WTC11 (cell line): ENCODE data around the gene ACO1. TPM values are rescaled to one million over a fixed set of nuclear protein-coding genes. Genes with fewer than 3 reads are reported as not detected.
A peak's percentile ranks its signal among the peaks of the same experiment; 100 is the strongest.

Experiments
- ATAC-seq: fragments of 200-7000 bp; cut with Tn5 transposase; 2 replicates; pipeline ENCODE4 v1.10.0; 2021; ENCODE audit warnings: mild to moderate bottlenecking, moderate library complexity
- CTCF ChIA-PET: fragments of 300-600 bp; sonication (Branson Sonifier 250); formaldehyde crosslinking; loops from one replicate; lab custom pipeline; 2021; ENCODE audit warnings: antibody characterized with exemption; lab: Charles Lee
- POLR2A ChIA-PET: fragments of 350-600 bp; sonication (Branson Sonifier 250); formaldehyde crosslinking; loops from one replicate; lab custom pipeline; 2021; ENCODE audit warnings: antibody characterized with exemption; lab: Charles Lee
- DNase-seq: peaks from one replicate; pipeline ENCODE4 v3.0.0; 2021; ENCODE audit warnings: low spot score
- H3K27ac Mint-ChIP-seq: 2 replicates; pipeline ENCODE4 v1.8.0; 2021; ENCODE audit warnings: mixed read lengths
- H3K27me3 Mint-ChIP-seq: 2 replicates; pipeline ENCODE4 v1.8.0; 2021; ENCODE audit warnings: low read depth, mild to moderate bottlenecking, moderate library complexity, mixed read lengths
- H3K36me3 Mint-ChIP-seq: 2 replicates; pipeline ENCODE4 v1.8.0; 2021; ENCODE audit warnings: mixed read lengths
- H3K4me1 Mint-ChIP-seq: 2 replicates; pipeline ENCODE4 v1.8.0; 2022; ENCODE audit warnings: mixed read lengths
- H3K4me3 Mint-ChIP-seq: 2 replicates; pipeline ENCODE4 v1.8.0; 2021; ENCODE audit warnings: mild to moderate bottlenecking, moderate library complexity, mixed read lengths
- H3K9me3 Mint-ChIP-seq: 2 replicates; pipeline ENCODE4 v1.8.0; 2021; ENCODE audit warnings: mixed read lengths
- ATF2 ChIP-seq: sonication (generic); formaldehyde crosslinking; IDR thresholded peaks from 2 replicates; pipeline ENCODE4 v1.8.1; 2022; ENCODE audit warnings: low read depth, missing genetic modification reagents, borderline replicate concordance
- CREB1 ChIP-seq: sonication (generic); formaldehyde crosslinking; IDR thresholded peaks from 2 replicates; pipeline ENCODE4 v1.8.0; 2023; ENCODE audit warnings: mild to moderate bottlenecking, missing genetic modification reagents
- ELF4 ChIP-seq: sonication (generic); formaldehyde crosslinking; IDR thresholded peaks from 2 replicates; pipeline ENCODE4 v1.8.1; 2022; ENCODE audit warnings: low read depth, mild to moderate bottlenecking, moderate library complexity, missing genetic modification reagents
- ETV6 ChIP-seq: sonication (generic); formaldehyde crosslinking; IDR thresholded peaks from 2 replicates; pipeline ENCODE4 v1.8.1; 2022; ENCODE audit warnings: mild to moderate bottlenecking, missing genetic modification reagents
- FOXK1 ChIP-seq: sonication (generic); formaldehyde crosslinking; IDR thresholded peaks from 2 replicates; pipeline ENCODE4 v1.8.0; 2022; ENCODE audit warnings: mild to moderate bottlenecking, moderate library complexity, missing genetic modification reagents
- JAZF1 ChIP-seq: fragments of 250-450 bp; sonication (Bioruptor Pico); IDR thresholded peaks from 2 replicates; pipeline ENCODE4 v1.9.0; 2021; ENCODE audit warnings: moderate library complexity, mild to moderate bottlenecking, inconsistent platforms
- MLX ChIP-seq: sonication (generic); formaldehyde crosslinking; IDR thresholded peaks from 2 replicates; pipeline ENCODE4 v1.8.1; 2023; ENCODE audit warnings: mild to moderate bottlenecking, missing genetic modification reagents, moderate library complexity
- NFE2L1 ChIP-seq: sonication (generic); formaldehyde crosslinking; IDR thresholded peaks from 2 replicates; pipeline ENCODE4 v1.8.1; 2023; ENCODE audit warnings: missing genetic modification reagents
- NFYB ChIP-seq: sonication (generic); formaldehyde crosslinking; conservative IDR thresholded peaks from 2 replicates; pipeline ENCODE4 v1.8.0; 2022; ENCODE audit warnings: low read depth, missing genetic modification reagents
- NR2C2 ChIP-seq: sonication (generic); formaldehyde crosslinking; IDR thresholded peaks from 2 replicates; pipeline ENCODE4 v1.8.0; 2022; ENCODE audit warnings: mild to moderate bottlenecking, missing genetic modification reagents
- RORB ChIP-seq: fragments of 250-450 bp; sonication (Bioruptor Pico); IDR thresholded peaks from 2 replicates; pipeline ENCODE4 v1.9.0; 2021; ENCODE audit warnings: mild to moderate bottlenecking
- SMAD3 ChIP-seq: sonication (generic); formaldehyde crosslinking; IDR thresholded peaks from 2 replicates; pipeline ENCODE4 v1.8.0; 2022; ENCODE audit warnings: missing genetic modification reagents, mild to moderate bottlenecking, borderline replicate concordance
- STAT6 ChIP-seq: sonication (generic); formaldehyde crosslinking; conservative IDR thresholded peaks from 2 replicates; pipeline ENCODE4 v1.8.1; 2023; ENCODE audit warnings: mild to moderate bottlenecking, low read depth, missing genetic modification reagents, moderate library complexity
- ZBTB43 ChIP-seq: sonication (generic); formaldehyde crosslinking; IDR thresholded peaks from 2 replicates; pipeline ENCODE4 v1.8.1; 2023; ENCODE audit warnings: mild to moderate bottlenecking, missing genetic modification reagents
- ZNF121 ChIP-seq: sonication (generic); formaldehyde crosslinking; IDR thresholded peaks from 2 replicates; pipeline ENCODE4 v1.8.0; 2023; ENCODE audit warnings: missing genetic modification reagents
- ZNF138 ChIP-seq: sonication (generic); formaldehyde crosslinking; conservative IDR thresholded peaks from 2 replicates; pipeline ENCODE4 v1.8.1; 2022; ENCODE audit warnings: mild to moderate bottlenecking, moderate library complexity, missing genetic modification reagents
- ZNF219 ChIP-seq: sonication (generic); formaldehyde crosslinking; IDR thresholded peaks from 2 replicates; pipeline ENCODE4 v1.8.0; 2023; ENCODE audit warnings: missing genetic modification reagents, mild to moderate bottlenecking, borderline replicate concordance
- ZNF396 ChIP-seq: fragments of 250-450 bp; sonication (Bioruptor Pico); IDR thresholded peaks from 2 replicates; pipeline ENCODE4 v1.8.0; 2021; ENCODE audit warnings: mild to moderate bottlenecking, moderate library complexity, borderline replicate concordance
- ZNF423 ChIP-seq: fragments of 250-450 bp; sonication (Bioruptor Pico); IDR thresholded peaks from 2 replicates; pipeline ENCODE4 v2.1.2; 2022; ENCODE audit warnings: mild to moderate bottlenecking, moderate library complexity
- ZNF425 ChIP-seq: fragments of 250-450 bp; sonication (Bioruptor Pico); conservative IDR thresholded peaks from 2 replicates; pipeline ENCODE4 v1.9.0; 2021; ENCODE audit warnings: mild to moderate bottlenecking
- ZNF671 ChIP-seq: fragments of 250-450 bp; sonication (Bioruptor Pico); IDR thresholded peaks from 2 replicates; pipeline ENCODE4 v1.8.0; 2021; ENCODE audit warnings: mild to moderate bottlenecking
- total RNA-seq: library from RNA; stranded (reverse); gene quantifications from 3 replicates; pipeline ENCODE4 v1.2.3, GENCODE V29; 2021

ACO1 gene
- total RNA-seq, 1 experiment from 2014 or later: 40.2 TPM

GRCh38 chr9:32345243-32345642, 39.2 kb upstream of the ACO1 start (continued):
- TF ChIP-seq SMAD3 (no peak), ZNF138 (CRISPR knock-in tag) (no peak), MLX (CRISPR knock-in tag) (no peak), ELF4 (no peak), CREB1 (CRISPR knock-in tag) (no peak), ZNF219 (CRISPR knock-in tag) (no peak), ZNF396 (CRISPR knock-in tag) (no peak), RORB (CRISPR knock-in tag) (no peak), JAZF1 (CRISPR knock-in tag) (no peak), NR2C2 (CRISPR knock-in tag) (no peak), ZNF671 (0 out of 2 replicates have a peak, but pooled peaks have one; percentile 42), ZNF423 (CRISPR knock-in tag) (peak; percentile 74; the same call in 1 of the 2 replicates), ATF2 (CRISPR knock-in tag) (no peak), NFE2L1 (CRISPR knock-in tag) (no peak), FOXK1 (CRISPR knock-in tag) (peak; percentile 79; the same call in 1 of the 2 replicates), ZNF121 (CRISPR knock-in tag) (no peak), ZNF425 (CRISPR knock-in tag) (no peak), ETV6 (CRISPR knock-in tag) (peak; percentile 48), NFYB (CRISPR knock-in tag) (no peak)

GRCh38 chr9:32347571-32347970, 36.9 kb upstream of the ACO1 start:
- no peak for ATAC-seq
- Mint-ChIP-seq H3K4me3 (no peak overlapping the region), H3K4me1 (peaks cover 90% of the 10 kb centered on the region), H3K36me3 (no peaks in the 10 kb centered on the region), H3K27ac (no peak overlapping the region; the same call in 1 of the 2 replicates), H3K9me3 (no peaks in the 10 kb centered on the region; the same call in 1 of the 2 replicates), H3K27me3 (no peaks in the 10 kb centered on the region)
- no peak for TF ChIP-seq STAT6
- TF ChIP-seq ZBTB43: no peak
- TF ChIP-seq ZNF138 (CRISPR knock-in tag): no peak
- DNase-seq: no peak
- CTCF ChIA-PET: interaction anchor here (1.0 to 1.7 kb wide), 2 partner anchors 83 to 205 kb away, joined by 3 to 13 read pairs; no protein-coding TSS in a partner anchor
- POLR2A ChIA-PET: interaction anchor here (0.5 kb wide), 1 partner anchor 8 kb away, joined by 3 read pairs; no protein-coding TSS in a partner anchor
